Kidney epithelial cell (primary cell): ENCODE measurements around the gene S100A5. TPM values are rescaled to one million over a fixed set of nuclear protein-coding genes. Genes with fewer than 3 reads are reported as not detected.

ENCODE experiments used
- DNase-seq: peaks from one replicate; pipeline ENCODE4 v3.0.0-alpha.2; 2010; ENCODE audit warnings: low read depth
- H3K27me3 ChIP-seq: 2 replicates; pipeline ENCODE4 v1.6.0; 2011; ENCODE audit warnings: low read length; ENCODE audit not compliant: control insufficient read depth, insufficient read depth
- H3K36me3 ChIP-seq: 2 replicates; pipeline ENCODE4 v1.5.1; 2011; ENCODE audit warnings: low read length; ENCODE audit not compliant: control insufficient read depth, insufficient read depth
- H3K4me3 ChIP-seq: 2 replicates; pipeline ENCODE4 v1.5.1; 2011; ENCODE audit warnings: low read depth, mild to moderate bottlenecking, control low read depth, low read length
- CTCF ChIP-seq: IDR thresholded peaks from 2 replicates; pipeline ENCODE4 v1.5.1; 2011; ENCODE audit warnings: mild to moderate bottlenecking, moderate library complexity, low read length, control low read depth, inconsistent platforms; ENCODE audit not compliant: insufficient read depth, poor library complexity, severe bottlenecking
- total RNA-seq: library from RNA; depleted of rRNA; stranded (reverse); fragments of >200 nt; gene quantifications from 2 replicates; pipeline ENCODE4 v1.2.3, GENCODE V29; 2015

Gene S100A5
- total RNA-seq, 1 donor from 2014 or later: not detected

GRCh38 chr1:153561466-153561985, 20.8 kb upstream of the S100A5 start:
- no peak overlapping the region for H3K4me3 ChIP-seq
- no peaks in the 10 kb centered on the region for H3K27me3 ChIP-seq
- no peak for TF ChIP-seq CTCF
- H3K36me3 ChIP-seq: no peaks in the 10 kb centered on the region
- DNase-seq: no peak

- no peak for DNase-seq
- H3K27me3 ChIP-seq: no peaks in the 10 kb centered on the region
- no peak overlapping the region for H3K4me3 ChIP-seq
- H3K36me3 ChIP-seq: no peaks in the 10 kb centered on the region
- TF ChIP-seq CTCF: no peak
These were observed 20.2 kb upstream of the S100A5 start for GRCh38 chr1:153560771-153561465.

GRCh38 chr1:153560241-153560640, 19.5 kb upstream of the S100A5 start:
- no peak for DNase-seq
- Histone ChIP-seq H3K36me3 (no peaks in the 10 kb centered on the region), H3K27me3 (no peaks in the 10 kb centered on the region), H3K4me3 (no peak overlapping the region)
- TF ChIP-seq CTCF: no peak

GRCh38 chr1:153557877-153558276, 17.1 kb upstream of the S100A5 start:
- no peak for DNase-seq
- no peak for TF ChIP-seq CTCF

DNA sequence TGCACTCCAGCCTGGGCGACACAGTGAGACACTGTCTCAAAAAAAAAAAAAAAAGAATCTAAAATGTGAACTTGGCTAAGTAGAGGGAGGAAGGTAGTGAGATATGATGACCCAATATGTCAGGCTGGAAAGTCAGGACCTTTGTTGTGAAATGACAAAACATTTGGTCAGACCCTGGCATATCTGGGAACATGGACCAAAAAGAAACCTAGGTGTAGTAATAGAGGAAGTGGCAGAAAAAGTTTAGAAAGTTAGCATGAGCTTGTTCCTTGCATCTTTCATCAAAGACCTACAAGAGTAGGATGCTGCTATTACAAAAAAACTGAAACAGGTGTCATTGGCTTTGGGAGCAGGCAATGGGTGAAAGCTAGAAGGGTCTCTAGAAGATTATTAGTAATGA, 15.6 kb upstream of the S100A5 start:
- DNase-seq: no peak
- no peak for TF ChIP-seq CTCF
- H3K4me3 ChIP-seq: no peak overlapping the region
- H3K36me3 ChIP-seq: no peaks in the 10 kb centered on the region
- H3K27me3 ChIP-seq: no peaks in the 10 kb centered on the region

More at GRCh38 chr1:153557877-153558276, 17.1 kb upstream of the S100A5 start:
- Histone ChIP-seq H3K27me3 (no peaks in the 10 kb centered on the region), H3K36me3 (no peaks in the 10 kb centered on the region), H3K4me3 (no peak overlapping the region)

GRCh38 chr1:153553830-153554541, 13.3 kb upstream of the S100A5 start:
- Histone ChIP-seq H3K4me3 (no peak overlapping the region), H3K27me3 (no peaks in the 10 kb centered on the region), H3K36me3 (no peaks in the 10 kb centered on the region)
- TF ChIP-seq CTCF: no peak
- no peak for DNase-seq
